NCI-H1417 (cell line): ENCODE measurements around the gene SLC8B1.

Experiments used
- DNase-seq, 3 experiments: peaks; one replicate each; lab custom pipeline; 2025; lab: John Stamatoyannopoulos, UW

SLC8B1 gene

GRCh38 chr12:113292547-113292946 is 42.4 kb downstream of the SLC8B1 start:
- DNase-seq = no peak

GRCh38 chr12:113292091-113292490 is 42.8 kb downstream of the SLC8B1 start:
- no peak for DNase-seq

DNA sequence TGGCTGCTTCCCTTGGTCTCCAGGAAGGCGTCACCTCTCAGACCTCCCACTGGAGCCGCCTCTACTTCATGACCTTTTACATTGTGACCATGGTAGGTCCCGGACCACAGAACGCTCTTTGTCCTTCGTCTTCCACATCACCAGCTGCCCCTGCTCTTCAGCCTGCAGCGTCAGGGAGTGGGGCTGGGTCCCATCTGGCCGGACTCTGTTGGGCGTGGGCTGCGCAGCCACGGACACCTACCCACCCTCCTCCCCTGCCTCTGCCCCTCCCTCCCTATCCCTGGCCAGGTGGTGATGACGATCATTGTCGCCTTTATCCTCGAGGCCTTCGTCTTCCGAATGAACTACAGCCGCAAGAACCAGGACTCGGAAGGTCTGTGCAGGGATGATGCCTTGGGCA is 43.3 kb downstream of the SLC8B1 start:
- DNase-seq = no peak

- DNase-seq = no peak
Measured at GRCh38 chr12:113290506-113290905, 44.4 kb downstream of the SLC8B1 start.

DNA sequence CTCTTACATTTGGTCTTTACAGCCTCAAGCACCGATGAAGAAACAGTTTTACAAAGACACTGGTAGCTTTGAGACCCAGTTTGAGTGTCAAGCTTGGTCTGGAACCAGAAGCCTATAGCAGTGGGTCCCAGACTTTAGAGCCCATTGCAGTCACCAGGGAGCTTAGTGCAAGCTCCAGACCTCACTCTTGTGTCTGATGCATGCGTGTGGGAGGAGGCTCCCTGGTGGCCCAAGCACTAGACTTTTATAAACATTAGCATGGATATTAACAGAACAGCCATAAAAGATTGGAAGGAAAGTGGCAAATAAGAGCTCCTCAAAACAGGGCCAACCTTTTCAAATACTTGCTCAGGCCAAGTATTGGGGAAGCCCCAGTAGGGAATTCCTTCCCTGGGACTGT is 45.5 kb downstream of the SLC8B1 start:
- DNase-seq = no peak

DNA sequence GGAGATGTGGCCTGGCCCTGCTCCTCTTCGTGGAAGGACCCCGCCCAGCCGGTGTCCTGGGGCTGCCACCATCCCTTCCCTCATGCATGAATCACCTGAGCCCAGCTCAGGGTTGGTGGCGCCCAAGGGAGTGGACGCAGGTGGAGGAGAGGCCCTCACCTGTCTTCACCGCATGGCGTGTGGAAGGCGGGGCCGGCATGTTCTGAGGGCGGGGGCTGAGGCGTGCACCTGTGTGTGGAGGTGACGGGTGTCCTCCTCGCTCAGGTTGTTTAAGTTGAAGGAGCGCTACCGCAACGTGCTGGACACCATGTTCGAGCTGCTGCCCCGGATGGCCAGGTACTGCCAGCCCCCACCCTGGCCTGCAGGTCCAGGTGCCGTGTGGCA is 47.0 kb downstream of the SLC8B1 start:
- no peak for DNase-seq

- DNase-seq = no peak
Measured at GRCh38 chr12:113287146-113287898, 47.6 kb downstream of the SLC8B1 start.

DNA sequence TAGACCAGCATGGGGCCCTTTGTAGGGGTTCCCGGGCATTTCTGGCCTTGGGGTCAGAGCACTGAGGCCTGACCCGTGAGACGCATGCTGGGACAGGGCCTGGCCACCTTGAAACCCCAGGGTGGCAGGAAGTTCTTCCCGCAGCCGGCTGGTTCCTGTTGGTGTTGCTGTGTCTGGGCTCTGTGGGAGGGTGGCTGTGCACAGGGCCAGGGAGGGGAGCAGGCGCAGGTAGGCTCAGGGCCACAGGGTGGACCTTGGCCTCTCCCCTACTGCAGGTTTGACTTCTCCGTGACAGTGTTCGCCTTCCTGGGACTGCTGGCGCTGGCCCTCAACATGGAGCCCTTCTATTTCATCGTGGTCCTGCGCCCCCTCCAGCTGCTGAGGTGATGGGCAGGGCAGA is 48.2 kb downstream of the SLC8B1 start:
- DNase-seq = no peak

- no peak for DNase-seq
Measured at GRCh38 chr12:113285679-113286610, 49.0 kb downstream of the SLC8B1 start.

DNA sequence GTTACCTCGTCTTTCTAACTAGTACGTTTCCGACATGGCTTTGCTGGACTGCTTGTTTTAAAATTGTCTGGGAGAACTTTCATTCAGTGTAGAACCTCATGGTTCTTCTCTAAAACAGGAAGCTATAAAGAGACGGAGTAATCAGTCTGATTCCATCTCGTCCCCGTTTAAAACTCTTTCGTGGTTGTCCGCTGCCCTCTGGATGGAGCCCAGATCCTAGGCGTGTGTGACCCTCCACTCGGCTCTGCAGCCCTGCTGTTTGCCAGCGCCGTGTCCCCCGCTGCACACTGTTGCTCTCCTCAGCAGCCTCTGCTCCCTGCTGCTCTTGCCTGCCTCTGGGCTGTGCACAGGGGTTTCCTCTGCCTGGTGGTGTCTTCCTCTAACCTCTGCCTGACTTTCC is 50.2 kb downstream of the SLC8B1 start:
- DNase-seq = no peak

- DNase-seq = peak in 1 of 3 experiments; percentile 47
Measured at GRCh38 chr12:113278633-113279032, 56.3 kb downstream of the SLC8B1 start.

DNA sequence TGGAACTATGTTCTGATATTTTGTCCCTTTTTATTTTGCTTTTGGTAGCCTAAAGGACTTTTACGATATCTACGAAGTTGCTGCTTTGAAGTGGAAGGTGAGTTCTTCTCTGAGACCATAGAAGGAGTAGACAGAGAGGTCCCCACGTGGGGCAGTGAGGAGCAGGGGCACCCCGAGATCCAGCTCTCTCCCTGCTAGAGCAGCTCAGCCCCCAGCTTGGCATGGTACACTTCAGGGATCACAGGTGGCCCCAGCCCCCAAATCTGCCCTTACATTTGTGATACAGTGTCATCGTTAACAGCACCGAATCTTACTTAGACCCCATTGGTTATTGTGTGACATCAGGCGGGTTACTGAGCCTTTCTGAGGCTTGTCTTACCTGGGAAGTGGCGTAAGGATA is 56.8 kb downstream of the SLC8B1 start:
- DNase-seq = no peak

DNA sequence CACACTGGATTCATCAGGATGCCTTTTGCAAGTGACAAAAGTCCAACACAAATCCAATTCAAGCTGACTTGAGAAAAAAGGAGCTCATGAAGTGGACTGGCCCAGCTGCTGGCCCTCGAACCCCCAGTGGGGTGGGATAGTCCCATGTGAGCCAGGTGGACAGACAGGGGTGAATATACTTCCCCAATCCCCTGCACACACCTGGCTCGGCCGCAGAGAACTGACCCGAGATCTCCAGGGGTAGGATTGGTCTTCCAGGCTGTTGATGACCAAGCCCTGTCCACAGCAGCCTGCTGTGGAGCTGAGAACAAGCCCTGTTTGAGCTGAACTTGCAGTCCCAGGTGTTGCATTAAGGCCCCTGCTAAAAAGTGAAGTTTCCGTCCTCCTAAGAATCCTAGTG is 57.4 kb downstream of the SLC8B1 start:
- no peak for DNase-seq

GRCh38 chr12:113276946-113277500 is 57.9 kb downstream of the SLC8B1 start:
- peak in 1 of 3 experiments; percentile 22 for DNase-seq

DNA sequence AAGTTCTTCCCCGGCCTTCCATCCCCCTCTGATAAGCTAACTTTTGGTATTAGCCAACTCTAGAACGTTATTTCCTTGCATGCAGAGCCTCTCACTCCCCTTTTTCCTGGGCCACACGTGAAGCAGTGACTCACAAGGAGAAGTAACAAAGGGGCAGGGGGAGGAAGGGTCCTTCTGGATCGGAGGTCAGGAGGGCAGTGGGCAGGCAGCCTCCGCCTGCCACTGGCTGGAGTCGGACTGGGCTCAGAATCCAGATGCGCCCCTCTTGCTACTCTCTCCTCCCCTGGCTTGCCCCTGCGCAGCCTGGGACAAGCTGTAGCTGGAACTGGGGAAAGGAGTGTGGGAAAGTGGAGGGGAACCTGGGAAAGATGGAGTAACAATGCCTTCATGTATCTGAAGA is 58.6 kb downstream of the SLC8B1 start:
- no peak for DNase-seq

GRCh38 chr12:113274848-113275247 is 60.1 kb downstream of the SLC8B1 start:
- no peak for DNase-seq

GRCh38 chr12:113273053-113273725 is 61.7 kb downstream of the SLC8B1 start:
- no peak for DNase-seq

GRCh38 chr12:113271853-113272561 is 62.9 kb downstream of the SLC8B1 start:
- DNase-seq = no peak

- no peak for DNase-seq
Measured at GRCh38 chr12:113271466-113271852, 63.5 kb downstream of the SLC8B1 start.

DNA sequence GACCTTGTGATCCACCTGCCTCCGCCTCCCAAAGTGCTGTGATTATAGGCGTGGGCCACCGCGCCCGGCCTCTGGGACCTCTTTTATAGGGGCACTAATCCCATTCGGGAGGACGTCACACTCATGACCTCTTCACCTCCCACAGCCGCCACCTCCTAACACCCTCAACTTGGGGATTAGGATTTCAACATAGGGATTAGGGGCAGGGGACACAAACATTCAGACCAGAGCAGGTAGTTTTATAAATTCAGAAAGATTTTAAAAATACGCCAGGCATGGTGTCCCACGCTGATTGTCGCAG is 64.2 kb downstream of the SLC8B1 start:
- DNase-seq = no peak

DNA sequence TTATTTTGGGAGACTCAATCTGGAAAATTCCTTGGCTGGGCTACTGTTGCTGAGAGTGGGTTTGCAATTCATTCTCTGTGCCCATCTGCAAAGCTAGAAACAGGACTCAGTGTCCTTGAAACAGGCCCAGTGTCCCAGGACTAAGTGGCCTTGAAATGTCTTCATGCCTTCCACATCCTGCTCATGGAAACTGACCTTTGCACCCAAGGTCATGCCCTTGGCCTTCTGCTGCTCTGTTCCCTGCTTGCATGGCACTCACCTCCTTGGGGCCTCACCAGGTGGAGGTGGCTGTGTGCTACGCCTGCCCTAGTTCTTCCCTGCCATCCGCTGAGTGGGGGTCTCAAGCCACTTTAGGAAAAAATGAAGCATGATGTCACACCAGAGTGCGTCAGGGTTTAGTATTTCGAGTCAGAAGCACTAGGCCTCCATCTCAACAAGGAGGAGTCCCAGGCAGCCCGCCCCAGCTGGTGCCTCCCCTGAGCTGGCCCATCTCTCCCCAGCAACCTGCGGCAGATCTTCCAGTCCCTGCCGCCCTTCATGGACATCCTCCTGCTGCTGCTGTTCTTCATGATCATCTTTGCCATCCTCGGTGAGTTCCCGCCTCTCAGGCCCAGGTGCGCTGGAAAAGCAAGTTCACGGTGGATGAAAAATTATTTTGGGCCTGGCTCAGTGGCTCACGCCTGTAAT is 65.5 kb downstream of the SLC8B1 start:
- no peak for DNase-seq
